Heart left ventricle (tissue), 13 donors: ENCODE data around the gene TNNI3K.

Experiments used
- POLR2A ChIP-seq, 2 donors: fragments of 450-650 bp; IDR thresholded peaks; one replicate each; pipeline ENCODE4 v1.6.1; 2017; ENCODE audit warnings: antibody characterized with exemption in 2 of 2, mild to moderate bottlenecking in 2 of 2, moderate library complexity in 2 of 2
- TF ChIP-seq, protein P1 (sequence below), 12 donors: fragments of 200-600 bp; sonication (generic) in 4 of 12; IDR thresholded peaks; one replicate each; pipeline versions ENCODE4 v1.5.0 to v1.8.0; 2018 to 2022; ENCODE audit warnings: antibody characterized with exemption in 12 of 12, mild to moderate bottlenecking in 5 of 12
- donor health status: ischemic (EF 13 %, LVEDD 7.1; RV severe dilation, severe dysfunction).
- donor health status: DM: no; HTN: yes; CAD: no.
- donor health status: DM: no; HTN: no; CAD: no.
- donor health status: ischemic (EF 25% LVEDD 6.9; RV normal size, moderate dysfunction).
- donor health status: ischemic (EF 25% LVEDD 5.7; RV mildly dilated, moderate dysfunction).
- donor health status: ischemic (EF 35%, LVEDD 5.7; RV mildly dilated, moderate dysfunction).
- donor health status: nonischemic (EF 11% LVEDD 7.7; RV severe dilation, severe dysfunction).
- donor health status: DM: yes; HTN: yes; CAD: no.
- donor health status: PGD.
- donor health status: ischemic (EF 29% LVEDD 5.4; RV normal size, mild dysfunction).
- donor health status: nonischemic (EF 23%, LVEDD 6.1; RV moderate dilation, normal function).

DNA sequence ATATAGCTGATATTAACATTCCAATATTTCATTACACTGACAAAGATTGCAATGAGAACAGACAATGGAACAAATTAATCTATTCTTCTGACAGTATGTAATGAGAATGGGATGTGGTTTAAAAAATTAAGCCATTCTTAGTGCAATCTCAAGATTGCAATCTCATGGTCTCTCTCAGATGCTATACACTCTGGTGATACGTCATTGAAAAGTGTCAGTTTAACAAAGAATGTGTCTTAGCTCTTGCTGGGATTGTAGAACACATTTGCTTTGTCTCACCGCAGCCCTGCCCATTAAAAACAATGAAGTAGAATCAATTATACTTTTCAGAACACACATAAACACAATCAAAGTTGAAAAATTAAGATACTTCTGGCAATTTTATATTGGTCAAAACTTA lies 222.1 kb downstream of the TNNI3K start:
- TF ChIP-seq, protein P1, sequence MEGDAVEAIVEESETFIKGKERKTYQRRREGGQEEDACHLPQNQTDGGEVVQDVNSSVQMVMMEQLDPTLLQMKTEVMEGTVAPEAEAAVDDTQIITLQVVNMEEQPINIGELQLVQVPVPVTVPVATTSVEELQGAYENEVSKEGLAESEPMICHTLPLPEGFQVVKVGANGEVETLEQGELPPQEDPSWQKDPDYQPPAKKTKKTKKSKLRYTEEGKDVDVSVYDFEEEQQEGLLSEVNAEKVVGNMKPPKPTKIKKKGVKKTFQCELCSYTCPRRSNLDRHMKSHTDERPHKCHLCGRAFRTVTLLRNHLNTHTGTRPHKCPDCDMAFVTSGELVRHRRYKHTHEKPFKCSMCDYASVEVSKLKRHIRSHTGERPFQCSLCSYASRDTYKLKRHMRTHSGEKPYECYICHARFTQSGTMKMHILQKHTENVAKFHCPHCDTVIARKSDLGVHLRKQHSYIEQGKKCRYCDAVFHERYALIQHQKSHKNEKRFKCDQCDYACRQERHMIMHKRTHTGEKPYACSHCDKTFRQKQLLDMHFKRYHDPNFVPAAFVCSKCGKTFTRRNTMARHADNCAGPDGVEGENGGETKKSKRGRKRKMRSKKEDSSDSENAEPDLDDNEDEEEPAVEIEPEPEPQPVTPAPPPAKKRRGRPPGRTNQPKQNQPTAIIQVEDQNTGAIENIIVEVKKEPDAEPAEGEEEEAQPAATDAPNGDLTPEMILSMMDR (IDR thresholded peaks at IDR 0.05), result no peak
- no peak for TF ChIP-seq POLR2A (IDR thresholded peaks at IDR 0.05)
